HS-5 (cell line): ENCODE results near the gene CCNI2.
A peak's percentile ranks its signal among the peaks of the same experiment; 100 is the strongest.
"Not testable (repeated sequence)": the region's sequence is repeated elsewhere in the genome, so short reads cannot be mapped to it uniquely, and the experiment has no call there.

Experiments
- DNase-seq: peaks from one replicate; pipeline ENCODE4 v3.0.0-alpha.2; 2012; ENCODE audit warnings: low read depth

CCNI2 gene

GRCh38 chr5:132781029-132781428, 33.8 kb downstream of the CCNI2 start:
- DNase-seq, result no peak

GRCh38 chr5:132782101-132782500, 34.9 kb downstream of the CCNI2 start:
- peak; percentile 44 for DNase-seq

- no peak for DNase-seq
Measured at GRCh38 chr5:132785365-132785764, 38.1 kb downstream of the CCNI2 start.

- no peak for DNase-seq
Measured at GRCh38 chr5:132785864-132786263, 38.6 kb downstream of the CCNI2 start.

- DNase-seq, result no peak
Measured at GRCh38 chr5:132787076-132787475, 39.9 kb downstream of the CCNI2 start.

GRCh38 chr5:132788508-132788907, 41.3 kb downstream of the CCNI2 start:
- DNase-seq, result no peak

GRCh38 chr5:132788990-132789886, 42.0 kb downstream of the CCNI2 start:
- DNase-seq, result no peak

GRCh38 chr5:132790201-132790865, 43.1 kb downstream of the CCNI2 start:
- DNase-seq, result no peak

GRCh38 chr5:132791026-132791425, 43.8 kb downstream of the CCNI2 start:
- DNase-seq, result no peak

GRCh38 chr5:132797651-132798050, 50.4 kb downstream of the CCNI2 start:
- DNase-seq, result no peak

- DNase-seq, result no peak
Measured at GRCh38 chr5:132799392-132799791, 52.2 kb downstream of the CCNI2 start.

- DNase-seq, result no peak
Measured at GRCh38 chr5:132800545-132800944, 53.3 kb downstream of the CCNI2 start.

GRCh38 chr5:132802044-132802684, 54.9 kb downstream of the CCNI2 start:
- DNase-seq, result no peak

- DNase-seq, result not testable (repeated sequence)
Measured at GRCh38 chr5:132802685-132803066, 55.5 kb downstream of the CCNI2 start.
